HG02571 (cell line): ENCODE data around the gene CALY.
"Not testable (repeated sequence)": the region's sequence is repeated elsewhere in the genome, so short reads cannot be mapped to it uniquely, and the experiment has no call there.

Experiments
- ATAC-seq: cut with Tn5 transposase; IDR thresholded peaks from one replicate; pipeline ENCODE4 v1.9.1; 2021; ENCODE audit warnings: mild to moderate bottlenecking, moderate library complexity; ENCODE audit not compliant: unreplicated experiment

Gene CALY

DNA sequence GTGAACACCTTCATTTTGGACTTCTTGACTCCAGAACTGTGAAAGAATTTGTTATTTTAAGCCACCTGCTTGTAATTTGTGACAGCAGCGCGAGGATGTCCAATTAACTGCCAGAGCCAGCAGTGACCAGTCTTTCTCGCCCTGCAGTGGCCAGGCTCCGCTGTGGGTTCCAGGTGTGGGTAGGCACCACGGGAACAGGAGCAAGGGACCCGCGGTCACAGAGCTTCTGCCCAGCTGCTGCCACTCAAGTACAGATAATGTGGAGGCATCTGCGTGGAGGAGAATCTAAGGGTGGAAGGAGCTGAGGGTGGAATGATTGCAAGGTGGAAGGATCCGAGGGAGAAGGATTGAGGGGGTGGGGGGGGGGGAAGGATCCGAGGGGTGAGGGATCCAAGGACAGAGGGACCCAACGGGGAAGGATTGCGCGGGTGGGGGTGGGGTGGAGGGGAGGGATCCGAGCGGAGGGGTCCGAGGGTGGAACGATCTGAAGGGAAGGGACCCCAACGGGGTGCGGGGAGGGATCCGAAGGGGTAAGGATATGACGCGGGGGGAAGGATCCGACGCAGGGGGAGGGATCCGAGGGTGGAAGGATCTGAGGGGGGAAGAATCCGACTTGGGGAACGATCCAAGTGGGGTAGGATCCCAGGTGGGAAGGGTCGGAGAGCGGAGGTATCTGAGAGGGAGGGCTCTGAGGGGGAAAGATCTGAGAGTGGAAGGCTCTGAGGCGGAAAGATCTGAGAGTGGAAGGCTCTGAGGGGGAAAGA, 3.6 kb downstream of the CALY start:
- no peak for ATAC-seq

DNA sequence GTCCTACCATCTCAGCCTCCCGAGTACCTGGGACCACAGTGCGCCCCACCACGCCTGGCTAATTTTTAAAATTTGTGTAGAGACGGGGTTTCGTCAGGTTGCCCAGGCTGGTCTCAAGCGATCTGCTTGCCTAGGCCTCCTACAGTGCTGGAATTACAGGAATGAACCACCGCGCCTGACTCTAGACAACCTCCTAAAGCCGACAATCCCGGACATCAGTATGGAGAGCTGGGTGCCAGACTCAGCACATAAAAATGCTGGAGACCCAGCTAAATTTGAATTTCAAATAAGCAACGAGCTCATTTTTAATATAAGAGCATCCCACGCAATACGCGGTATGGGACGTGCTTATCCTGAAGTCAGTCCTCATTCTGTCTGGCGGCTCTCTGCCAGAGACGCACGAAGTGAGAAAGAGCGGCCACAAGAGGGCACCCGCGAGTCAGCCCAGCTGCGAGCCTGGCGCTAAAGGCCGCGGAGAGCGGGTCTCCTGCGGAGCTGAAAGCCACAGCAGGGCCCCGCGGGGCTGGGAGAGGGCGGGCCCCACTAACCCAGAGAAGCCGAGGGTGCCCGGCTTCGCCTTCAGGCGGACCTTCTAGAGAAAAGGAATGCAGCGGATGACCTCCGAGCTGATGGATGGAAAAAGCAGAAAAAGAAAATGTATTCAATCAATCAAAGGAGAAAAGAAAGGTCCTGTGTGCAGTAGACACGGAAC, 7.0 kb downstream of the CALY start:
- ATAC-seq: peak; percentile 81

DNA sequence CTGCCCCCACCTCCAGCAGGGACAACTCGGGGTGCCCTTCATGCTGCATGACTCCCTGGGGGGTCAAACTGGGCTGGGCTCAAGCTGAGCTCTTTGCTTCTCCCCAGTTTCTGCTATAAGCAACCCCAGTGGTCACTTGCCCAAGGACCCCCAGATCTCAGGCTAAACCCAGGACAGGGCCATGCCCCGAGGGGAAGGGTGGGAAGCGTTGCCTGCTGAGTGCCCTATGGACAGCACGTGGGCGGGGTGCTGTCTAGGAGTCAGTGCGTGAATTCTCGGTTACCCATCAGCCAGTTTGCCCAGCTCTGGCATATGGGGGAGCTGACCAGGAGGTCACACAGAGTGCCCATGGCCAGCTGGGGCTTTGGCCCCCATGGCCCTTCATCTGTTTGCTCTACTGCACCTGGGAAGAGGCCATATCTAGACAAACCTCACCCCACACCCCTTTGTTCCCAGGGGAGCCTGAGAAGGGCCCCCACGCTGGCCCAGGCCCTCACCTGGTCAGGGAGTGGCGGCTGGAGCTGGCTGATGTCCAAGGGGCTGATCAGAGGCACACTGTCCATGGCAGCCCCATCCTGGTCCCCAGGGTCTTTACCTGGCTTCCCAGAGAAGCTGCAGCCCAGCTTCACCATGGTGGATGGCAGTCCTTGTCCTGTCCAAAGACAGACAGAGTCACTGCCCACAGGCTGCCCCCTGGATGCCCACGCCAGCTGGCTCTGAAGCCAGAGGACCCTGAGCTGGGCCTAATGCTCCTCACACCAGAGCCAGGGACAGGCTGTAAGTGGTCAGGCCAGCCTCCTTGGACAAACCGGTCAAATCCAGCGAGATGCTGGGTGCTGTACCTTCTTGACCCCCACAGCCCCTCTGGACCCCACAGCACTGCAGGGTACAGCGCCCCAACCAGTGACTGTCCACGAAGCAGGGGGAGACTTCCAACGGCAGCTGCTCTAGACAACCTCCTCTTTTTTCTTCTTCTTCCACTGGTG, 8.0 kb downstream of the CALY start:
- no peak for ATAC-seq

DNA sequence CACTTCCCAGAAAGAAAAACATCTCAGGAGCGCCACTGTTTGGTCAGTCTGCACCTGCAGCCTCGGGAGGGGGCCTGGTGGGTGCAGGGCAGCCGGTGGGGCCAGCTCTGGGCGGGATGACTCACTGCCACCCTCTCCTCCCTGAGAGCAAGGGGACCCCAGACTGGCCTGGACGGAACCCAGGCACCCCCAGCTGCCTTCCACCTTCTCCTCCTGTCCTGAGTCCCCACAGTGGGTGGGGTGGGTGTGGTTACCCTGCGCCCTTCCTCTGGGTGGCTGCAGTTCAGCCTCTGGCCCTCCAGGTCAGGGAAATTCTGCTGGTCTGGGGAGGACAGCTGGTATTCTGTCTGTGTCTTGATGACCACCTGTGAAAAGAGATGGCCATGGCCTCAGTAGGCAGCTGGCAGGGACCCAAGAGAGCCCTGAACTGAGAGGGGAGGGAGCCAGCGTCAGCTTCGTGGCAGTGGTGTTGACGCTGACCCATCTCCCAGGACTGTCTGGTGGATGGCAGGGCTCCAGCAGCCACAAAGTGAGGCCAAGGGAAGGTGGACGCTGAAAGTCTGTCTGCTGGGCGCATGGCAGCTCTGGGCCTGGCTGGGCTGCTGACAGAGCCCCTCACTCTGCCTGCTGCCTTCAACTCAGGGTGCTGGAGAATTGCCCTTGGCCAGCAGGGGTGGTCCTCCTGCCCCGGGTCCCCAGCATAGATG, 8.9 kb downstream of the CALY start:
- ATAC-seq: no peak

DNA sequence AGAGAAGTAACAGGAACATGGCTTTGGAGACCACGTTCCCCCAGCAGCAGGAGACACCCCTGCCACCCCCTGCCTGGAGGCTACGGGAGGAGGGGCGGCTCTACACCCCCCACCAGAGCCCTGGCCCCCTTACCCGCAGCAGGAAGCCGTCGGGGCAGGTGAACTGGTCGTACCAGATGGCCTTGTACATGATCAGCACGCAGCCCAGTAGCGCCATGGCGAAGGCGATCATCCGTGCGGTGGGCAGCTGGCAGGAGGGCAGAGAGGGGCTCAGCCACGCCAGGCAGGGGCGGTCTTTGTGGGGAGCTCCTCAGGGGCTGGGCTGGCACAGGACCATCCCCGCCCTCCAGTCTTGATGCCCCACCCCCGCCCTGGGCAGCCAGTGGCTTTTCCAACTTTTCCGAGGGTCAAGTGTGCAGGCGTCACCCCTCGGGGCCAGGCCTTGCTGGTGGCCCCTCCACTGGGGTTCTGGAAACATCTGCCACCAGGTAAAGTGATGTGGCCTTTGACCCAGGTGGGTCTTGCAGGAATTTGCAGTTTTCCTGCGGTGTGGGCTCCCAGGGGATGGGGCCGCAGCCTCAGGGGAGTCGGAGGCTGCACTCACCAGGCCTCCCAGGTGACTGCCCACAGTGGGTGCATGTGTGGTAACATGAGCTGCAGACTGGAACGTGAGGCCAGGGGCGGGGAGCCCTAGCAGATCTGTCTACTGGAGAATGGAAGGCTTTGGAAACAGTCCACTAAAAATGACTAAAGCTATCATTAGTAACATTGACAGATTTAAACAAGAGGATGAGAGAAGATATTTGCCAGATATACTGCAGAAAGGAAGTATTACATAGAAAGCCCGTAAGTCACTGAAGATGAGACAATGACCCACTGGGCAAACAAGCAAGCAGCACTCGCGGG, 9.7 kb downstream of the CALY start:
- ATAC-seq: no peak

DNA sequence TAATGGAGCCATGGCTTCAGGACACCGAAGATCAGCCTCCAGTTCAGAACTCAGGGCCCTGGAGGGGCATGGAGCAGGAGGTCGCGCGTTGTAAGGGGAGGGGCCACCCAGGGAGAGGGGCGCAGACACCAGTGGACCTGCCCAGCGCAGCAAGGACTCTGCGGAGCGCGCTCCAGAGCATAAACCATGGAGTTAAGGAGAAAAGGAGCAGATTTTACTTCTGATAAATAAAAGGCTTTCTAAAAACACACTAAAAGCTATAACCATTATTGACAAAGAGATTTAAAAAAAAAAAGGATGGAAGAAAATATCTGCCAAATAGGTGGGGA, 10.5 kb downstream of the CALY start:
- ATAC-seq: no peak

DNA sequence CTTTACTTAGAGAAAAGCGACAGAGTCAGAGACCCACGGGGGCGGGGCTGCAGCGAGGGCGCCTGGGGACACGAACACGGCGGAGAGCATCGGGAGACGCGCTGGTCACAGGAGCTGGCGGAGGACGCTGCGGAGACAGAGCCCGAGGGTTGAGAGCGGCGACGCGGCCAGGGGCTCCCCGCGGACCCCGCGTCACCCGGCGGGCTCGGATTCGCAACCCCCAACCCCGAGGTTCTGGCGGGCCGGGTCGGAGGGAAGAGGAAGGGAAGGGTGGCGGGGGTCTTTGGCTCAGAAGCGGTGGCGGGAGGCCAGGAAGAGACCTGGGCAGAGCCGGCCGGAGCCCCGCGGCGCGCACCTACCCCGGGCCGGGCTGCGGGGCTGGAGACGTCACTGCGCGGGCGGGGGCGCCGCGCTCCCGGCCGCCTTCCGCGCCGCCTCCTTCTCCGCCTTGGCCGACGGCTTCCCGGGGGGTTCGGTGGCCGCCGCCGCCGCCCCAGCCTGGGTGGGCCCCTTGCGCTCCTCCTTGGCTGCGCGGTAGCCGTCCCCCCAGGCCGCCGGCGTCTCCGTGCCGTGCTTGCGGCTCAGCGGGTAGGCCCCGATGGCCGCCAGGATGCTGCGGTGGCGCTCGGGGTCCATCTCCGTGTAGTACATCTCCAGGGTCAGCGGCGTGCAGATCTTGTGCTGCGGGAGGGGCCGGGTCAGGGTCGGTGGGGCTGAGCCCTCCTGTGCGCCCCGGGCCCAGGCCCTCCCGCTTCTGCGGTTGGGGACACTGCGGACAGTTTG, 11.1 kb downstream of the CALY start:
- ATAC-seq: no peak

DNA sequence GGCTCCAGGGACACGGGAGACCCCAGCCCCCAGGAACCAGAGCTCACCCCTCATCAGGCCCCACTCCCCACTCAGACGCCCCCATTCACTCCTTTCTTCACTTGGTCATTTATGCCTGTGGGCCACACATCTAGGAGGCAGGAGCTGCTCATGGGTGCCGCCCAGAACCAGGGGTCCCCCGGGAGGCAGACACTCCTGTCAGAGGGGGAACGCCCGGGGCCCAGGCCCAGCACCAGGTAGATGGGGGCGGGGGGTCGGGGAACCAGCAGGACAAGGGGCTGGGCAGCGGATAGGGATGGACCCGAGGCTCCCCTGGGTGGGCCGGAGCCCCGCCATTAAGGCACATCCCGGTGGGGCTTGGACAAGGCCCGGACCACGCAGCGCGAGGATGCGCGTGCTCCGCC, 11.8 kb downstream of the CALY start:
- no peak for ATAC-seq

DNA sequence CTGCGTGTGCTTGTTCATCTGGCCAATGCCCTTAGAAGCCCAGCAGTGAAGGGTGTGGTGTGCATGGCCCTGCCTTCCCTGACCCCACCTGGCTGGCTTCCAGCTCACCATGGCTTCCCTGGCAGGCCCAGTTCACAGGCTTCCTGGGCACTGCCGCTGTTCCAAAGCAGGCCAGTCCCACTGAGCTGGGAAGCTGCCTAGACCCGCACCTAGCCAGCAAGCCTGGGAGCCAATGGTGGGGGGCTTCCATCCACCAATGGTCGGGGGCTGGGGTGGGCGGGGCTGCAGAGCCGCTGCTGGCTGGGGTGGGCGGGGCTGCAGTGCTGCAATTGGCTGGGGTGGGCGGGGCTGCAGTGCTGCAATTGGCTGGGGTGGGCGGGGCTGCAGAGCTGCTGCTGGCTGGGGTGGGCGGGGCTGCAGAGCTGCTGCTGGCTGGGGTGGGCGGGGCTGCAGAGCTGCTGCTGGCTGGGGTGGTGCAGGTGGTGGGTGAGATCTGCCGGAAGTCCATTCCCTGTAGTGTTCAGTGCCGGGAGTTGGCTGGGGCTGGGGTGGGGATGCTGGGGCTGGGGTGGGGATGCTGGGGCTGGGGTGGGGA, 12.4 kb downstream of the CALY start:
- ATAC-seq: no peak

DNA sequence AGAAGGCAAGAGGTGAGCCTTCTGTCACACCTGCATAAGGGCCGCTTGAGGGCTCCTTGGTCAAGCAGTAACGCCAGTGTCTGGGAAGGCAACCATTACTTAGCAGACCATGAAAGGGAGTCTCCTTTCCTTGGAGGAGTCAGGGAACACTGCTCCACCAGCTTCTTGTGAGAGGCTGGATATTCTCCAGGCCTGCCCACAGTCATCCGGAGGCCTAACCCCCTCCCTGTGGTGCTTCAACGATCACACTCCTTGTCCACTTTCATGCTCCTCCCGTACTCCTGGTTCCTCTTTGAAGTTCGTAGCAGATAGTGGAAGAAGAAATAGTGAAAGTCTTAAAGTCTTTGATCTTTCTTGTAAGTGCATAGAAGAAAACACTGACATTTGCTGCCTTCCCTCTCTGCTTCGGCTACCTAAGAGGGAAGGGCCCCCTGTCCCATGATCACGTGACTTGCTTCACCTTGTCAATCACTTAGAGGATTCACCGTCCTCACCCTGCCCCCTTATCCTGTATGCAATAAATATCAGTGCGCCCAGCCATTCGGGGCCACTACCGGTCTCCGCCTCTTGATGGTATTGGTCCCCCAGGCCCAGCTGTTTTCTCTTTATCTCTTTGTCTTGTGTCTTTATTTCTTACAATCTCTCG, 14.5 kb downstream of the CALY start:
- ATAC-seq: not testable (repeated sequence)

DNA sequence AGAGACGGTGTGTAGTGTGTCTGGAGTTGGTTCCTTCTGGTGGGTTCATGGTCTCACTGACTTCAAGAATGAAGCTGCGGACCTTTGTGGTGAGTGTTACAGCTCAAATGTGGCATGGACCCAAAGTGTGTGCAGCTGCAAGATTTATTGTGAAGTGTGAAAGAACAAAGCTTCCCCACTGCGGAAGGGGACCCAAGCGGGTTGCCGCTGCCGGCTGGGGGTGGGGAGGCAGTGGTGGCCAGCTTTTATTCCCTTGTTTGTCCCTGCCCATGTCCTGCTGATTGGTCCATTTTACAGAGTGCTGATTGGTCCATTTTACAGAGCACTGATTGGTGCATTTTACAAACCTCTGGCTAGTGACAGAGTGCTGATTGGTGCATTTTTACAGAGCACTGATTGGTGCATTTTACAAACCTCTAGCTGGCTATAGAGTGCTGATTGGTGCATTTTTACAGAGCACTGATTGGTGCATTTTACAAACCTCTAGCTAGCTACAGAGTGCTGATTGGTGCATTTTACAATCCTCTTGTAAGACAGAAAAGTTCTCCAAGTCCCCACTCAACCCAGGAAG, 15.8 kb downstream of the CALY start:
- ATAC-seq: not testable (repeated sequence)

DNA sequence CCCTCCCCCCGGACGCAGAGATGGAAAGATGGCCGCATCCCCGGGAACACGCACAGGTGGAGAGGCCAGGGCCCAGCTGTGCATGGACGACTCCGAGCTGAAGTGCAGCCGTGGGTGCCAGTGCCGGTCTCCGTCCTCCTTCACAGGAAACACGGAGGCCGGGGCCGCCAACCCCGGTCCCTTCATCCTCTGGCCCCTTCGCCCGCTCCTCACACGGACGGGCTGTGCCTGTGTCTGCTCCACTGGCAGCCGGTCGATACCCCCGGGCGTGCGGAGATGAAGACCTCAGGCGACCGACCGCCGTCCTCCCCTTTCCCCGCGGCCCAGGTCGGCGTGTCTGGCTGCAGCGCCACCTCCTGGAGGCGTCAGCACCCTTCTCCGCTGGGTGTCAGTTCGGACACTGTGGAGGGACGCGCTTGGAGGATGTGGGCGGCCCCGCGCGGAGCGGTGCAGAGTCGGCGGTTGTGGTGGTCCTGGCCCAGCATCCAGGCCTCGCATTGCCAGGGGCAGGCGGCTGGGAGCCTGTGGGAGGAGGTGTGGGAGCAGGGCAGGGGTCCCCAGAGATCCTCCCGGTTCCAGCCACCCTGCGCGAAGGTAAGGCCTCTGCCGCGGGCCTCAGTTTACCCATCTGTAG, 18.1 kb downstream of the CALY start:
- ATAC-seq: peak; percentile 70

DNA sequence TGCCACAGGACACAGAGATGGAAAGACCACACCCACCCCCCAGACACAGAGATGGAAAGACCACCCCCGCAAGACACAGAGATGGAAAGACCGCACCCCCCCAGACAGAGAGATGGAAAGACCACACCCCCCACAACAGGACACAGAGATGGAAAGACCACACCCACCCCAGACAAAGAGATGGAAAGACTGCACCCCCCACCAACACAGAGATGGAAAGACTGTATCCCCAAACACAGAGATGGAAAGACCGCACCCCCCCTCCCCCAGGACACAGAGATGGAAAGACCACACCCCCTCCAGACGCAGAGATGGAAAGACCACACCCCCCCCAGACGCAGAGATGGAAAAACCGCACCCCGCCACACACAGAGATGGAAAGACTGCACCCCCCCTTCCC, 20.0 kb downstream of the CALY start:
- no peak for ATAC-seq

DNA sequence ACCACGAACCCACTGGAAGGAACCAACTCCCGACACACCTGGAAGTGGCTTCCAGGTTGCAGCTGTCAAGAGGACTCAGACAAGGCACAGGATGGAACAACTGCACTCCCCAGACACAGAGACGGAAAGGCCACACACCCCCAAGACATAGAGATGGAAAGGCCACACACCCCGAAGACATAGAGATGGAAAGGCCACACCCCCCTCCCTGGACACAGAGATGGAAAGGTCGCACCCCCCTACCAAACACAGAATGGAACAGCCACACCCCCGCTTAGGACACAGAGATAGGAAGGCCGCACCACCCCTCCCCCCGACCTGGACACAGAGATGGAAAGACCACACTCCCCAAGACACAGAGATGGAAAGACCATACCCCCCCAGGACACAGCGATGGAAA, 20.4 kb downstream of the CALY start:
- no peak for ATAC-seq

DNA sequence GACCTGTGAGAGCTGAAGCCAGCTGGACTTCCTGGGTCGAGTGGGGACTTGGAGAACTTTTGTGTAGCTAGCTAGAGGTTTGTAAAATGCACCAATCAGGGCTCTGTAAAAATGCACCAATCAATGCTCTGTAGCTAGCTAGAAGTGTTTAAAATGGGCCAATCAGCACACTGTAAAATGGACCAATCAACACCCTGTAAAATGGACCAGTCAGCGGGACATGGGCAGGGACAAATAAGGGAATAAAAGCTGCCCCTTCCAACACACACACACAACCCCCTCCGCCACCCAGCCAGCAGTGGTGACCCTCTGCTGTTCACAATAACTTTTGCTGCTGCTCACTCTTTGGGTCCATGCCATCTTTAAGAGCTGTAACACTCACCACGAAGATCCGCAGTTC, 20.8 kb downstream of the CALY start:
- ATAC-seq: no peak

DNA sequence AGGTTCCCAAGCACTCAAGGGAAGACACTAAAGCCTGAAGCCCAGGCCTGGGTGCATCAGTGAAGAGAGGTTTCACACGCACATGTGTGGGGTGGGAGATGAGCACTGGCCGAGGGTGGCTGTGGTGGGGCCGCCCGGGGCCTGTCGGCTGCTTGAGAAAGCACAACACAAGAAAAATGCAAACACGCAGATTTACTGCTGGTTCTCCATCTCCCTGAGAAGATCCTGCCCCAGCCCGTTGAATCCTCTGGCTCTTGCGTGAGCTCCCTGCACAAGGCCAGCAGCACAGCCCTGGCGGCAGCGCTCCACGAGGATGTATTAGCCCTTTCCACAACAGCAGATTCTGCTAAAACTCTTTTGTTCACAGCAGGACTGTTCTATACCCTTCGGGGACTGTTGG, 21.8 kb downstream of the CALY start:
- no peak for ATAC-seq

DNA sequence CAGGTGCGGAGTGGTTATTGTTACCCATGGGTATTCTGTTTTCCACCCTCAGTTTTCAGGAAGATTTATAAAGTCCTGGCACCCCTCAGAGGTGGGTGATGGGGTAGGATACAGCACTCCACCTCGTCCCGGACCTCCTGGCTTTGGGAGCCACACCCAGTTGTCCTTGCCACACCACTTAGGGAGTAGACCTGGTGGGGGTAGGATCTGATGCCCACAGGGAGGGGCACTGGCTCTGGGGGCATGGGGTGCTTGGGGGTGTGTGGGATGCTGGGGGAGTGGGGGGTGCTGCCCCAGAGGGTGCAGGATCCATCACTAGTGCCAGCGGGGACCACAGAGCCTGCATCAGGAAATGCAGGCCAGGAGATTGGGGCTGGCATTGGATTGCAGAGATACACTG, 23.5 kb downstream of the CALY start:
- no peak for ATAC-seq
